C1 segment of cervical spinal cord (tissue), 14 donors: ENCODE data around the gene LRRTM4.
"Not testable (repeated sequence)": the region's sequence is repeated elsewhere in the genome, so short reads cannot be mapped to it uniquely, and the experiment has no call there.

Source experiments
- DNase-seq, 14 donors: peaks; one replicate each; lab custom pipeline; 2025; lab: John Stamatoyannopoulos, UW

LRRTM4 gene

GRCh38 chr2:76748581-76749296 lies 773.4 kb downstream of the LRRTM4 start:
- no peak for DNase-seq

GRCh38 chr2:76745605-76746004 lies 776.6 kb downstream of the LRRTM4 start:
- DNase-seq: no peak

GRCh38 chr2:76737607-76738006 lies 784.6 kb downstream of the LRRTM4 start:
- no peak for DNase-seq

- DNase-seq: no peak
Observed at GRCh38 chr2:76733736-76734135, 788.4 kb downstream of the LRRTM4 start.

- DNase-seq: no peak
Observed at GRCh38 chr2:76731157-76731556, 791.0 kb downstream of the LRRTM4 start.

- DNase-seq: no peak
Observed at GRCh38 chr2:76730021-76730420, 792.2 kb downstream of the LRRTM4 start.

GRCh38 chr2:76721226-76721625 lies 801.0 kb downstream of the LRRTM4 start:
- no peak for DNase-seq

GRCh38 chr2:76713312-76713711 lies 808.9 kb downstream of the LRRTM4 start:
- no peak for DNase-seq

- DNase-seq: no peak
Observed at GRCh38 chr2:76711490-76711889, 810.7 kb downstream of the LRRTM4 start.

GRCh38 chr2:76700894-76701293 lies 821.3 kb downstream of the LRRTM4 start:
- DNase-seq: no peak

GRCh38 chr2:76697998-76698713 lies 824.0 kb downstream of the LRRTM4 start:
- DNase-seq: not testable (repeated sequence)
